ENCODE measurements around the gene ARHGAP8.

ARHGAP8 gene

DNA sequence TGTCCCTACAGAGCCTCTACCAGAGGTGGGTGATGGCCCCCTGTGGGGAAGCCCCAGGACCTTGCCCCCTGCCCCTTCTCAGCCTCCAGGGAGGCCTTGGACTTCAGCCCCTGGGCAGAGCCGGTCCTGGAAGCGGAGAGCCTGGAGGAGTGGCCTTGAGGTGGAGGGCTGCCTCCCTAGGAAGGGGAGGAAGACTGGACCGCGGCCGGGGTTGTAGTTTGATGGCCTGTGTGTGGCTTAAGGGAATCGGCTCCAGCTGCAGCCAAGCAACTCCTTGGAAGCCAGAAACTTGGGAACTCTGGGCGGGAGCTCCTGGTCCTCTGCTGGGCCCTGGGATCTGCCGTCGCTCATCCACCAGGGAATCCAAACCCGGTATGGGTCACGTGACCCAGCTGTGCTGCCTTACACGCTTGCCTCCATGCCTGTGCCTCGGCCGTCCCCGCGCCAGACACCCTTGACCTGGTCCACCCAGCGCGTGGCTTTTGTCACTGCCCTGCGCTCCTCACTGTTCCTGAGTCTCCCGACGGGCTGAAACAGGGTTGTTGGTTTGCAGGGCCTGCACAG lies 23.5 kb upstream of the ARHGAP8 start:
- peaks cover 9 to 18% of the 10 kb centered on the region in 2 donors for H3K4me1 ChIP-seq (ENCODE audit: control insufficient read depth in 2 of 2, insufficient read depth in 1 of 2, low read depth in 1 of 2, low read length in 2 of 2)
- peaks cover 0 to 6% of the 10 kb centered on the region in 2 donors for H3K36me3 ChIP-seq (replicated peaks in 1 of 2; ENCODE audit: control insufficient read depth in 2 of 2, insufficient read depth in 2 of 2, low read length in 2 of 2)
- no CpG with 5 or more reads among the region's 21 CpGs for WGBS, 2 donors (ENCODE audit: extremely low coverage in 2 of 2, insufficient read length in 2 of 2, insufficient replicate concordance in 1 of 2)
- H3K4me3 ChIP-seq (ENCODE audit: low read length in 2 of 2) = no peak overlapping the region
- H3K14ac ChIP-seq (ENCODE audit: low read length) = peak overlapping the region; percentile 56
- no peak overlapping the region for H2BK120ac ChIP-seq (ENCODE audit: low read depth, low read length)
- peak overlapping the region; percentile 43 for H4K8ac ChIP-seq (ENCODE audit: low read depth, low read length)
- peaks cover 0 to 6% of the 10 kb centered on the region in 2 donors for H3K9me3 ChIP-seq (replicated peaks in 1 of 2; ENCODE audit: control insufficient read depth in 2 of 2, insufficient read depth in 1 of 2, low read depth in 1 of 2, low read length in 2 of 2)
- H3K9ac ChIP-seq (ENCODE audit: low read depth, low read length, poor library complexity) = no peak overlapping the region
- peak overlapping the region; percentile 67 for H2BK15ac ChIP-seq (ENCODE audit: low read length)
- peak overlapping the region; percentile 95 for H2BK5ac ChIP-seq (ENCODE audit: low read length)
- H2AK5ac ChIP-seq (ENCODE audit: low read depth, low read length) = no peak overlapping the region
- peak overlapping the region; percentile 76 for H3K18ac ChIP-seq (ENCODE audit: low read length)
- H2BK12ac ChIP-seq (ENCODE audit: low read length) = no peak overlapping the region
- H3K79me1 ChIP-seq (ENCODE audit: low read depth, low read length) = peaks cover 6% of the 10 kb centered on the region
- no peak for DNase-seq (ENCODE audit: low spot score)
- no peak overlapping the region for H4K91ac ChIP-seq (ENCODE audit: low read depth, low read length, poor library complexity)
- H3K4ac ChIP-seq (ENCODE audit: low read length) = no peak overlapping the region
- no peaks in the 10 kb centered on the region for H3K27me3 ChIP-seq (ENCODE audit: control insufficient read depth in 3 of 3, insufficient read depth in 3 of 3, low read depth in 1 of 3, low read length in 3 of 3)
- no peak overlapping the region for H3K27ac ChIP-seq (replicated peaks; ENCODE audit: low read length)
- H2AFZ ChIP-seq (ENCODE audit: low read length) = peak overlapping the region; percentile 88
- H3K23ac ChIP-seq (ENCODE audit: low read depth, low read length, poor library complexity) = peak overlapping the region; percentile 43
- H3K4me2 ChIP-seq (ENCODE audit: insufficient read depth, low read length, poor library complexity, severe bottlenecking) = no peak overlapping the region

GRCh38 chr22:44729391-44730021 lies 22.9 kb upstream of the ARHGAP8 start:
- Histone ChIP-seq H3K23ac (ENCODE audit: low read depth, low read length, poor library complexity) (peak overlapping the region; percentile 43), H3K4me3 (ENCODE audit: low read length in 2 of 2) (no peak overlapping the region), H2BK120ac (ENCODE audit: low read depth, low read length) (no peak overlapping the region), H3K79me1 (ENCODE audit: low read depth, low read length) (peaks cover 6% of the 10 kb centered on the region), H2BK5ac (ENCODE audit: low read length) (peak overlapping the region; percentile 95), H4K8ac (ENCODE audit: low read depth, low read length) (no peak overlapping the region), H2AK5ac (ENCODE audit: low read depth, low read length) (peak overlapping the region; percentile 27), H3K27ac (replicated peaks; ENCODE audit: low read length) (no peak overlapping the region), H2BK12ac (ENCODE audit: low read length) (peak overlapping the region; percentile 89), H3K4me2 (ENCODE audit: insufficient read depth, low read length, poor library complexity, severe bottlenecking) (no peak overlapping the region), H3K27me3 (ENCODE audit: control insufficient read depth in 3 of 3, insufficient read depth in 3 of 3, low read depth in 1 of 3, low read length in 3 of 3) (peaks cover 0 to 3% (median 0%) of the 10 kb centered on the region in 3 experiments), H3K18ac (ENCODE audit: low read length) (peak overlapping the region; percentile 76), H3K4ac (ENCODE audit: low read length) (peak overlapping the region; percentile 66), H3K4me1 (ENCODE audit: control insufficient read depth in 2 of 2, insufficient read depth in 1 of 2, low read depth in 1 of 2, low read length in 2 of 2) (peaks cover 9 to 18% of the 10 kb centered on the region in 2 donors), H2AFZ (ENCODE audit: low read length) (peak overlapping the region; percentile 88), H3K36me3 (replicated peaks in 1 of 2; ENCODE audit: control insufficient read depth in 2 of 2, insufficient read depth in 2 of 2, low read length in 2 of 2) (peaks cover 0 to 6% of the 10 kb centered on the region in 2 donors), H3K9ac (ENCODE audit: low read depth, low read length, poor library complexity) (no peak overlapping the region), H4K91ac (ENCODE audit: low read depth, low read length, poor library complexity) (no peak overlapping the region), H3K14ac (ENCODE audit: low read length) (no peak overlapping the region), H3K9me3 (replicated peaks in 1 of 2; ENCODE audit: control insufficient read depth in 2 of 2, insufficient read depth in 1 of 2, low read depth in 1 of 2, low read length in 2 of 2) (peaks cover 0 to 6% of the 10 kb centered on the region in 2 donors), H2BK15ac (ENCODE audit: low read length) (no peak overlapping the region)
- no peak for DNase-seq (ENCODE audit: low spot score)
- no CpG with 5 or more reads among the region's 39 CpGs for WGBS, 2 donors (ENCODE audit: extremely low coverage in 2 of 2, insufficient read length in 2 of 2, insufficient replicate concordance in 1 of 2)

GRCh38 chr22:44730022-44730393 lies 22.4 kb upstream of the ARHGAP8 start:
- Histone ChIP-seq H2AK5ac (ENCODE audit: low read depth, low read length) (no peak overlapping the region), H2BK120ac (ENCODE audit: low read depth, low read length) (no peak overlapping the region), H3K27ac (replicated peaks; ENCODE audit: low read length) (peak overlapping the region; percentile 44), H3K23ac (ENCODE audit: low read depth, low read length, poor library complexity) (no peak overlapping the region), H3K4me2 (ENCODE audit: insufficient read depth, low read length, poor library complexity, severe bottlenecking) (no peak overlapping the region), H4K91ac (ENCODE audit: low read depth, low read length, poor library complexity) (no peak overlapping the region), H2BK5ac (ENCODE audit: low read length) (no peak overlapping the region), H3K4me3 (ENCODE audit: low read length in 2 of 2) (no peak overlapping the region), H2AFZ (ENCODE audit: low read length) (peak overlapping the region; percentile 88), H3K18ac (ENCODE audit: low read length) (peak overlapping the region; percentile 7), H3K14ac (ENCODE audit: low read length) (no peak overlapping the region), H2BK12ac (ENCODE audit: low read length) (no peak overlapping the region), H3K79me1 (ENCODE audit: low read depth, low read length) (peaks cover 6% of the 10 kb centered on the region), H3K4ac (ENCODE audit: low read length) (no peak overlapping the region), H3K27me3 (ENCODE audit: control insufficient read depth in 3 of 3, insufficient read depth in 3 of 3, low read depth in 1 of 3, low read length in 3 of 3) (peaks cover 0 to 8% (median 0%) of the 10 kb centered on the region in 3 experiments), H3K9me3 (replicated peaks in 1 of 2; ENCODE audit: control insufficient read depth in 2 of 2, insufficient read depth in 1 of 2, low read depth in 1 of 2, low read length in 2 of 2) (peaks cover 0 to 6% of the 10 kb centered on the region in 2 donors), H2BK15ac (ENCODE audit: low read length) (no peak overlapping the region), H4K8ac (ENCODE audit: low read depth, low read length) (no peak overlapping the region), H3K9ac (ENCODE audit: low read depth, low read length, poor library complexity) (no peak overlapping the region), H3K4me1 (ENCODE audit: control insufficient read depth in 2 of 2, insufficient read depth in 1 of 2, low read depth in 1 of 2, low read length in 2 of 2) (peaks cover 9 to 18% of the 10 kb centered on the region in 2 donors), H3K36me3 (replicated peaks in 1 of 2; ENCODE audit: control insufficient read depth in 2 of 2, insufficient read depth in 2 of 2, low read length in 2 of 2) (peaks cover 0 to 6% of the 10 kb centered on the region in 2 donors)
- DNase-seq (ENCODE audit: low spot score) = no peak
- WGBS, 2 donors (ENCODE audit: extremely low coverage in 2 of 2, insufficient read length in 2 of 2, insufficient replicate concordance in 1 of 2) = no CpG with 5 or more reads among the region's 14 CpGs

All from neuronal stem cell (in vitro differentiated cells).